ENCODE results near the gene TMEM132D. TPM values are rescaled to one million over a fixed set of nuclear protein-coding genes. Genes with fewer than 3 reads are reported as not detected.

Gene TMEM132D
- total and polyA plus RNA-seq, 2 donors (not counting 3 experiments of a cell fraction or from before 2014, with no cell fraction given), result not detected

GRCh38 chr12:129807136-129807535, 96.7 kb downstream of the TMEM132D start:
- H3K79me2 ChIP-seq (ENCODE audit: control insufficient read depth, insufficient read depth, low read length), result no peaks in the 10 kb centered on the region
- peaks cover 5% of the 10 kb centered on the region for H3K9me3 ChIP-seq (replicated peaks; ENCODE audit: control insufficient read depth, insufficient read depth, low read length)
- intact Hi-C loops (cut with micrococcal nuclease), result no loop called here
- ChIA-PET CTCF (no interaction called here), POLR2A (no interaction called here)
- H3K4me1 ChIP-seq (ENCODE audit: control insufficient read depth, extremely low read depth, insufficient read depth, low read length), result no peaks in the 10 kb centered on the region
- no peak overlapping the region for H3K4me2 ChIP-seq (ENCODE audit: insufficient read depth, low read length)
- H3K4me3 ChIP-seq (replicated peaks in 1 of 3; ENCODE audit: insufficient read depth in 1 of 3, low read depth in 1 of 3, low read length in 3 of 3), result no peak overlapping the region
- TF ChIP-seq MYC (IDR thresholded peaks at IDR 0.05; ENCODE audit: low read depth, low read length) (no peak), JUN (IDR thresholded peaks at IDR 0.05; ENCODE audit: borderline replicate concordance, insufficient read depth, insufficient read length, low read depth) (no peak)
- H2AFZ ChIP-seq (ENCODE audit: low read depth, low read length), result no peak overlapping the region
- H3K27ac ChIP-seq (ENCODE audit: insufficient read depth, low read depth, low read length), result no peak overlapping the region
- no peak for FAIRE-seq
- H3K27me3 ChIP-seq (ENCODE audit: control insufficient read depth in 2 of 2, insufficient read depth in 2 of 2, low read length in 2 of 2), result no peaks in the 10 kb centered on the region
- DNase-seq (ENCODE audit: low read depth, low spot score), result no peak
- no peaks in the 10 kb centered on the region for H3K36me3 ChIP-seq (ENCODE audit: control insufficient read depth in 2 of 2, extremely low read depth in 1 of 2, insufficient read depth in 2 of 2, low read length in 2 of 2)
- H4K20me1 ChIP-seq (replicated peaks; ENCODE audit: control insufficient read depth, extremely low read depth, insufficient read depth, low read length), result no peaks in the 10 kb centered on the region
- no peak overlapping the region for H3K9ac ChIP-seq (replicated peaks; ENCODE audit: extremely low read depth, insufficient read depth, low read length)
- H3K9me1 ChIP-seq (replicated peaks; ENCODE audit: control insufficient read depth, extremely low read depth, insufficient read depth, low read length), result no peaks in the 10 kb centered on the region
- BruUV-seq (replicated peaks), result no TSS peak
- dilution Hi-C loops (cut with MboI; ENCODE audit: extremely low pct_ligation_motif_present, low sequenced_read_pairs), result no loop called here

GRCh38 chr12:129791396-129791795, 112.4 kb downstream of the TMEM132D start:
- Histone ChIP-seq H3K4me3 (replicated peaks in 1 of 3; ENCODE audit: insufficient read depth in 1 of 3, low read depth in 1 of 3, low read length in 3 of 3) (no peak overlapping the region), H3K4me1 (ENCODE audit: control insufficient read depth, extremely low read depth, insufficient read depth, low read length) (no peaks in the 10 kb centered on the region), H3K27ac (ENCODE audit: insufficient read depth, low read depth, low read length) (no peak overlapping the region), H3K27me3 (ENCODE audit: control insufficient read depth in 2 of 2, insufficient read depth in 2 of 2, low read length in 2 of 2) (no peaks in the 10 kb centered on the region), H3K79me2 (ENCODE audit: control insufficient read depth, insufficient read depth, low read length) (no peaks in the 10 kb centered on the region), H3K36me3 (ENCODE audit: control insufficient read depth in 2 of 2, extremely low read depth in 1 of 2, insufficient read depth in 2 of 2, low read length in 2 of 2) (no peaks in the 10 kb centered on the region), H2AFZ (ENCODE audit: low read depth, low read length) (no peak overlapping the region), H3K9ac (replicated peaks; ENCODE audit: extremely low read depth, insufficient read depth, low read length) (no peak overlapping the region), H3K9me3 (replicated peaks; ENCODE audit: control insufficient read depth, insufficient read depth, low read length) (no peaks in the 10 kb centered on the region), H3K9me1 (replicated peaks; ENCODE audit: control insufficient read depth, extremely low read depth, insufficient read depth, low read length) (no peaks in the 10 kb centered on the region), H4K20me1 (replicated peaks; ENCODE audit: control insufficient read depth, extremely low read depth, insufficient read depth, low read length) (no peaks in the 10 kb centered on the region), H3K4me2 (ENCODE audit: insufficient read depth, low read length) (no peak overlapping the region)
- FAIRE-seq (no peak), DNase-seq (ENCODE audit: low read depth, low spot score) (no peak)
- TF ChIP-seq MYC (IDR thresholded peaks at IDR 0.05; ENCODE audit: low read depth, low read length) (no peak), GATA2 (IDR thresholded peaks at IDR 0.05; ENCODE audit: insufficient read depth, insufficient read length, low read depth, low read length) (no peak), EZH2 (IDR thresholded peaks at IDR 0.05; ENCODE audit: borderline replicate concordance, low read depth, low read length, severe bottlenecking) (no peak), POLR2A (IDR thresholded peaks at IDR 0.05; ENCODE audit: low read depth, low read length) (no peak), MAX (IDR thresholded peaks at IDR 0.05; ENCODE audit: insufficient read depth, insufficient read length) (no peak), POLR2AphosphoS5 (IDR thresholded peaks at IDR 0.05; ENCODE audit: insufficient read depth, low read depth, low read length) (no peak), JUN (IDR thresholded peaks at IDR 0.05; ENCODE audit: borderline replicate concordance, insufficient read depth, insufficient read length, low read depth) (no peak)
- dilution Hi-C loops (cut with MboI; ENCODE audit: extremely low pct_ligation_motif_present, low sequenced_read_pairs), result no loop called here
- intact Hi-C loops (cut with micrococcal nuclease), result no loop called here
- ChIA-PET CTCF (no interaction called here), POLR2A (no interaction called here)
- no TSS peak for BruUV-seq (replicated peaks)
